WTC11 (cell line): ENCODE results near the gene PDLIM7. TPM values are rescaled to one million over a fixed set of nuclear protein-coding genes. Genes with fewer than 3 reads are reported as not detected.

Experiments used
- ATAC-seq: fragments of 200-7000 bp; cut with Tn5 transposase; 2 replicates; pipeline ENCODE4 v1.10.0; 2021; ENCODE audit warnings: mild to moderate bottlenecking, moderate library complexity
- CTCF ChIA-PET: fragments of 300-600 bp; sonication (Branson Sonifier 250); formaldehyde crosslinking; loops from one replicate; lab custom pipeline; 2021; ENCODE audit warnings: antibody characterized with exemption; lab: Charles Lee
- POLR2A ChIA-PET: fragments of 350-600 bp; sonication (Branson Sonifier 250); formaldehyde crosslinking; loops from one replicate; lab custom pipeline; 2021; ENCODE audit warnings: antibody characterized with exemption; lab: Charles Lee
- DNase-seq: peaks from one replicate; pipeline ENCODE4 v3.0.0; 2021; ENCODE audit warnings: low spot score
- H3K27ac Mint-ChIP-seq: 2 replicates; pipeline ENCODE4 v1.8.0; 2021; ENCODE audit warnings: mixed read lengths
- H3K27me3 Mint-ChIP-seq: 2 replicates; pipeline ENCODE4 v1.8.0; 2021; ENCODE audit warnings: low read depth, mild to moderate bottlenecking, moderate library complexity, mixed read lengths
- H3K36me3 Mint-ChIP-seq: 2 replicates; pipeline ENCODE4 v1.8.0; 2021; ENCODE audit warnings: mixed read lengths
- H3K4me1 Mint-ChIP-seq: 2 replicates; pipeline ENCODE4 v1.8.0; 2022; ENCODE audit warnings: mixed read lengths
- H3K4me3 Mint-ChIP-seq: 2 replicates; pipeline ENCODE4 v1.8.0; 2021; ENCODE audit warnings: mild to moderate bottlenecking, moderate library complexity, mixed read lengths
- H3K9me3 Mint-ChIP-seq: 2 replicates; pipeline ENCODE4 v1.8.0; 2021; ENCODE audit warnings: mixed read lengths
- CREM ChIP-seq: sonication (generic); formaldehyde crosslinking; IDR thresholded peaks from 2 replicates; pipeline ENCODE4 v1.8.1; 2022; ENCODE audit warnings: mild to moderate bottlenecking, missing genetic modification reagents, moderate library complexity
- EMX1 ChIP-seq: fragments of 250-450 bp; sonication (Bioruptor Pico); IDR thresholded peaks from 2 replicates; pipeline ENCODE4 v1.8.0; 2021; ENCODE audit warnings: mild to moderate bottlenecking
- FOXK1 ChIP-seq: sonication (generic); formaldehyde crosslinking; IDR thresholded peaks from 2 replicates; pipeline ENCODE4 v1.8.0; 2022; ENCODE audit warnings: mild to moderate bottlenecking, moderate library complexity, missing genetic modification reagents
- JUN ChIP-seq: sonication (generic); formaldehyde crosslinking; IDR thresholded peaks from 2 replicates; pipeline ENCODE4 v1.8.0; 2023; ENCODE audit warnings: mild to moderate bottlenecking, missing genetic modification reagents
- RELA ChIP-seq: sonication (generic); formaldehyde crosslinking; IDR thresholded peaks from 2 replicates; pipeline ENCODE4 v1.8.1; 2022; ENCODE audit warnings: missing genetic modification reagents, mild to moderate bottlenecking, borderline replicate concordance
- ZNF121 ChIP-seq: sonication (generic); formaldehyde crosslinking; IDR thresholded peaks from 2 replicates; pipeline ENCODE4 v1.8.0; 2023; ENCODE audit warnings: missing genetic modification reagents
- ZNF232 ChIP-seq: sonication (generic); formaldehyde crosslinking; IDR thresholded peaks from 2 replicates; pipeline ENCODE4 v1.8.0; 2022; ENCODE audit warnings: mild to moderate bottlenecking, missing genetic modification reagents
- total RNA-seq: library from RNA; stranded (reverse); gene quantifications from 3 replicates; pipeline ENCODE4 v1.2.3, GENCODE V29; 2021
- TF ChIP-seq, protein P1 (sequence below): fragments of 250-450 bp; sonication (Bioruptor Pico); IDR thresholded peaks from 2 replicates; pipeline ENCODE4 v1.9.0; 2021; ENCODE audit warnings: mild to moderate bottlenecking, borderline replicate concordance
- TF ChIP-seq, protein P2 (sequence below): fragments of 250-450 bp; sonication (Bioruptor Pico); IDR thresholded peaks from 2 replicates; pipeline ENCODE4 v2.1.2; 2022; ENCODE audit warnings: mild to moderate bottlenecking, moderate library complexity
- TF ChIP-seq, protein P3 (sequence below): sonication (generic); formaldehyde crosslinking; IDR thresholded peaks from 2 replicates; pipeline ENCODE4 v1.8.1; 2023; ENCODE audit warnings: mild to moderate bottlenecking, moderate library complexity, missing genetic modification reagents
- TF ChIP-seq, protein P4 (sequence below): sonication (generic); formaldehyde crosslinking; IDR thresholded peaks from 2 replicates; pipeline ENCODE4 v1.8.1; 2022; ENCODE audit warnings: low read depth, missing genetic modification reagents, borderline replicate concordance
- TF ChIP-seq, protein P5 (sequence below): sonication (generic); formaldehyde crosslinking; IDR thresholded peaks from 2 replicates; pipeline ENCODE4 v1.8.1; 2022; ENCODE audit warnings: missing genetic modification reagents, borderline replicate concordance
- TF ChIP-seq, protein P6 (sequence below): sonication (generic); formaldehyde crosslinking; IDR thresholded peaks from 2 replicates; pipeline ENCODE4 v1.8.1; 2022; ENCODE audit warnings: mild to moderate bottlenecking, moderate library complexity, missing genetic modification reagents
- TF ChIP-seq, protein P7 (sequence below): sonication (generic); formaldehyde crosslinking; IDR thresholded peaks from 2 replicates; pipeline ENCODE4 v1.8.1; 2023; ENCODE audit warnings: mild to moderate bottlenecking, missing genetic modification reagents

PDLIM7 gene
- total RNA-seq, 1 experiment from 2014 or later: 142 TPM

DNA sequence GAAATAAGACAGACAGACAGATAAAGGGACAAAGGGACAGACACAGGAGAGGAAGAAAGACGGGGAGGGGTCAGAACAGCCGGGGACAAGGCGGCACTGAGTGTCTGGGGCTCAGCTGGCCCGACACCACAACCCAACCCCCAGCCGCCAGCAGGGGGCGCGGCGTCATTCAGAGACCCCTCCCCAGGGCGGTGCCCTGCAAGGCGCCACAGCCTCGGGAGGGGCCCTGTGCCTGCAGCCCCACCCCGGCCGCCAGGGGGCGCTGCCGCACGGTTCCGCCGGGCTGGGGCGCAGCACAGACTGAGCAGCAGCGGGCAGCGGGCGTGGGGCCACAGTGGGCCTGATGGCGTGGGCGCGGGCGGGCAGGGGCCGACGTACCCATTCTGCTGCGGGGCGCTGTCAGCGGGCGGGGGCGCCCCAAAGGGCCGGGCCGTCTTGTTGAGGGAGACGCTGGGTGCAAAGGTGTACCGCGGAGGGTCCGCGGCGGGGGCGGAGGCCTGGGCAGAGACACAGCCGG is 5.9 kb downstream of the PDLIM7 start (continued):
- TF ChIP-seq, protein P1, sequence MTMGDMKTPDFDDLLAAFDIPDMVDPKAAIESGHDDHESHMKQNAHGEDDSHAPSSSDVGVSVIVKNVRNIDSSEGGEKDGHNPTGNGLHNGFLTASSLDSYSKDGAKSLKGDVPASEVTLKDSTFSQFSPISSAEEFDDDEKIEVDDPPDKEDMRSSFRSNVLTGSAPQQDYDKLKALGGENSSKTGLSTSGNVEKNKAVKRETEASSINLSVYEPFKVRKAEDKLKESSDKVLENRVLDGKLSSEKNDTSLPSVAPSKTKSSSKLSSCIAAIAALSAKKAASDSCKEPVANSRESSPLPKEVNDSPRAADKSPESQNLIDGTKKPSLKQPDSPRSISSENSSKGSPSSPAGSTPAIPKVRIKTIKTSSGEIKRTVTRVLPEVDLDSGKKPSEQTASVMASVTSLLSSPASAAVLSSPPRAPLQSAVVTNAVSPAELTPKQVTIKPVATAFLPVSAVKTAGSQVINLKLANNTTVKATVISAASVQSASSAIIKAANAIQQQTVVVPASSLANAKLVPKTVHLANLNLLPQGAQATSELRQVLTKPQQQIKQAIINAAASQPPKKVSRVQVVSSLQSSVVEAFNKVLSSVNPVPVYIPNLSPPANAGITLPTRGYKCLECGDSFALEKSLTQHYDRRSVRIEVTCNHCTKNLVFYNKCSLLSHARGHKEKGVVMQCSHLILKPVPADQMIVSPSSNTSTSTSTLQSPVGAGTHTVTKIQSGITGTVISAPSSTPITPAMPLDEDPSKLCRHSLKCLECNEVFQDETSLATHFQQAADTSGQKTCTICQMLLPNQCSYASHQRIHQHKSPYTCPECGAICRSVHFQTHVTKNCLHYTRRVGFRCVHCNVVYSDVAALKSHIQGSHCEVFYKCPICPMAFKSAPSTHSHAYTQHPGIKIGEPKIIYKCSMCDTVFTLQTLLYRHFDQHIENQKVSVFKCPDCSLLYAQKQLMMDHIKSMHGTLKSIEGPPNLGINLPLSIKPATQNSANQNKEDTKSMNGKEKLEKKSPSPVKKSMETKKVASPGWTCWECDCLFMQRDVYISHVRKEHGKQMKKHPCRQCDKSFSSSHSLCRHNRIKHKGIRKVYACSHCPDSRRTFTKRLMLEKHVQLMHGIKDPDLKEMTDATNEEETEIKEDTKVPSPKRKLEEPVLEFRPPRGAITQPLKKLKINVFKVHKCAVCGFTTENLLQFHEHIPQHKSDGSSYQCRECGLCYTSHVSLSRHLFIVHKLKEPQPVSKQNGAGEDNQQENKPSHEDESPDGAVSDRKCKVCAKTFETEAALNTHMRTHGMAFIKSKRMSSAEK (CRISPR knock-in tag): no peak
- TF ChIP-seq, protein P2, sequence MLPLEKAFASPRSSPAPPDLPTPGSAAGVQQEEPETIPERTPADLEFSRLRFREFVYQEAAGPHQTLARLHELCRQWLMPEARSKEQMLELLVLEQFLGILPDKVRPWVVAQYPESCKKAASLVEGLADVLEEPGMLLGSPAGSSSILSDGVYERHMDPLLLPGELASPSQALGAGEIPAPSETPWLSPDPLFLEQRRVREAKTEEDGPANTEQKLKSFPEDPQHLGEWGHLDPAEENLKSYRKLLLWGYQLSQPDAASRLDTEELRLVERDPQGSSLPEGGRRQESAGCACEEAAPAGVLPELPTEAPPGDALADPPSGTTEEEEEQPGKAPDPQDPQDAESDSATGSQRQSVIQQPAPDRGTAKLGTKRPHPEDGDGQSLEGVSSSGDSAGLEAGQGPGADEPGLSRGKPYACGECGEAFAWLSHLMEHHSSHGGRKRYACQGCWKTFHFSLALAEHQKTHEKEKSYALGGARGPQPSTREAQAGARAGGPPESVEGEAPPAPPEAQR (CRISPR knock-in tag): no peak
- TF ChIP-seq, protein P3, sequence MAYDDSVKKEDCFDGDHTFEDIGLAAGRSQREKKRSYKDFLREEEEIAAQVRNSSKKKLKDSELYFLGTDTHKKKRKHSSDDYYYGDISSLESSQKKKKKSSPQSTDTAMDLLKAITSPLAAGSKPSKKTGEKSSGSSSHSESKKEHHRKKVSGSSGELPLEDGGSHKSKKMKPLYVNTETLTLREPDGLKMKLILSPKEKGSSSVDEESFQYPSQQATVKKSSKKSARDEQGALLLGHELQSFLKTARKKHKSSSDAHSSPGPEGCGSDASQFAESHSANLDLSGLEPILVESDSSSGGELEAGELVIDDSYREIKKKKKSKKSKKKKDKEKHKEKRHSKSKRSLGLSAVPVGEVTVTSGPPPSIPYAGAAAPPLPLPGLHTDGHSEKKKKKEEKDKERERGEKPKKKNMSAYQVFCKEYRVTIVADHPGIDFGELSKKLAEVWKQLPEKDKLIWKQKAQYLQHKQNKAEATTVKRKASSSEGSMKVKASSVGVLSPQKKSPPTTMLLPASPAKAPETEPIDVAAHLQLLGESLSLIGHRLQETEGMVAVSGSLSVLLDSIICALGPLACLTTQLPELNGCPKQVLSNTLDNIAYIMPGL: peak; percentile 96
- TF ChIP-seq FOXK1 (peak; percentile 77), ZNF232 (no peak), JUN (no peak), CREM (CRISPR knock-in tag) (no peak)
- TF ChIP-seq, protein P4, sequence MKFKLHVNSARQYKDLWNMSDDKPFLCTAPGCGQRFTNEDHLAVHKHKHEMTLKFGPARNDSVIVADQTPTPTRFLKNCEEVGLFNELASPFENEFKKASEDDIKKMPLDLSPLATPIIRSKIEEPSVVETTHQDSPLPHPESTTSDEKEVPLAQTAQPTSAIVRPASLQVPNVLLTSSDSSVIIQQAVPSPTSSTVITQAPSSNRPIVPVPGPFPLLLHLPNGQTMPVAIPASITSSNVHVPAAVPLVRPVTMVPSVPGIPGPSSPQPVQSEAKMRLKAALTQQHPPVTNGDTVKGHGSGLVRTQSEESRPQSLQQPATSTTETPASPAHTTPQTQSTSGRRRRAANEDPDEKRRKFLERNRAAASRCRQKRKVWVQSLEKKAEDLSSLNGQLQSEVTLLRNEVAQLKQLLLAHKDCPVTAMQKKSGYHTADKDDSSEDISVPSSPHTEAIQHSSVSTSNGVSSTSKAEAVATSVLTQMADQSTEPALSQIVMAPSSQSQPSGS (CRISPR knock-in tag): no peak

DNA sequence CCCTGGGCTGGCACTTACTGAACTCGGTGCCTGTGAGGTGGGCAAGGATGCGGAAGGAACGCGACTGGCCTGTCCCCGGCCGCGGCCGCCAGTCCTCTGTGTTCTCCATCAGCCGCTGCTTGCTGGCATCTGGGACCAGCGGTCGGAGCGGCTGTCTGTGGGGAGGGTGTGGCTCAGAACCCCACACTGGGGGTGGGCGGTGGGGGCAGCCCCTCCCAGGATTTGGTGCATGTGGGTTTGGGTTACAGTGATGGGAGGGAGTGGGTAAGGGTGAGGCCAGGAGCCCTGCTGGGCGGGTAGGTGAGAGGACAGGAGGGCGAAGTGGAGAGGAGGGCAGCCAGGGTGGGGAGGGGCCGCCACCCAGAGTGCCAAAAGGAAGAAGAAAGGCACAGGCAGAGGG is 6.4 kb downstream of the PDLIM7 start:
- ChIA-PET CTCF (interaction anchor here (0.5 to 11.2 kb wide), 14 partner anchors 10 to 610 kb away, joined by 3 to 230 read pairs (median 5); partner anchors contain the start of gene DBN1), POLR2A (interaction anchor here (0.6 to 6.1 kb wide), 3 partner anchors 11 to 33 kb away, joined by 3 to 43 read pairs (median 4); no protein-coding TSS in a partner anchor)
- Mint-ChIP-seq H3K27me3 (no peaks in the 10 kb centered on the region), H3K9me3 (no peaks in the 10 kb centered on the region), H3K27ac (peak overlapping the region; percentile 65; the same call in 1 of the 2 replicates), H3K4me1 (peaks cover 23% of the 10 kb centered on the region), H3K4me3 (no peak overlapping the region), H3K36me3 (peaks cover 44% of the 10 kb centered on the region)
- no peak for TF ChIP-seq RELA
- DNase-seq: no peak
- ATAC-seq: no peak

DNA sequence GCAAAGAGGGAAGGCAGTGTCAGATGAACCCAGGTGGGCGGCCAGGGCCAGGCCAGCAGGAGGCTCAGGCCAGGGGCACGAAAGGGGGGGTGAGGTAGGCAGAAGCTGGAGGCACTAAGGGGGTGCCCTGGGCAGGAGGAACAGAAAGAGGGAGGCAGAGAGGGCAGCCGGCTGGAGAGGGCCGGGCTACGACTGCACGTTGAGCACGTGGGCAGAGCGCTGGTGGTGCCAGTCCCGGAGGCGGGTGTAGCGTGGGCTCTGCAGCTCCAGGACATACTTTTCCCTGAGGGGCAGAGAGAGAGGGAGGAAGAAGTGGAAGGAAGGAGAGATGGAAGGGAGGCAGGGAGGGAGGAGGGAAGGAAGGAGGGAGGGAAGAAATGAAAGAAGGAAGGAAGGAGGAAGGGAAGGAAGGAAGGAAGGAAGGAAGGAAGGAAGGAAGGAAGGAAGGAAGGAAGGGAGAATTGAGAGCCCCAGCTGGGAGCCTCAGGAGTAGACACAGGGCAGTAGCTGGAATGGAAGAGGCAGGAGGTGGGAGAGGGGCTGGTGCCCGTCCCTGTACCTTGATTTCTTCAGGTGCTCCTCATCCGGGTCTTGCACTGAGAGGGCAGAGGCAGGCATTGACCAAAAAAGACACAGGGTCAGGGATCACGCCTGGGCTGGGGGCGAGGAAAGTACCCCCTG is 7.0 kb downstream of the PDLIM7 start:
- H3K27me3 Mint-ChIP-seq: no peaks in the 10 kb centered on the region
- DNase-seq (no peak), ATAC-seq (no peak)
- no peak overlapping the region; the same call in 1 of the 2 replicates for H3K27ac Mint-ChIP-seq
- TF ChIP-seq, protein P2 (CRISPR knock-in tag): no peak
- no peak for TF ChIP-seq EMX1 (CRISPR knock-in tag)
- TF ChIP-seq ZNF121: no peak
- TF ChIP-seq, protein P5, sequence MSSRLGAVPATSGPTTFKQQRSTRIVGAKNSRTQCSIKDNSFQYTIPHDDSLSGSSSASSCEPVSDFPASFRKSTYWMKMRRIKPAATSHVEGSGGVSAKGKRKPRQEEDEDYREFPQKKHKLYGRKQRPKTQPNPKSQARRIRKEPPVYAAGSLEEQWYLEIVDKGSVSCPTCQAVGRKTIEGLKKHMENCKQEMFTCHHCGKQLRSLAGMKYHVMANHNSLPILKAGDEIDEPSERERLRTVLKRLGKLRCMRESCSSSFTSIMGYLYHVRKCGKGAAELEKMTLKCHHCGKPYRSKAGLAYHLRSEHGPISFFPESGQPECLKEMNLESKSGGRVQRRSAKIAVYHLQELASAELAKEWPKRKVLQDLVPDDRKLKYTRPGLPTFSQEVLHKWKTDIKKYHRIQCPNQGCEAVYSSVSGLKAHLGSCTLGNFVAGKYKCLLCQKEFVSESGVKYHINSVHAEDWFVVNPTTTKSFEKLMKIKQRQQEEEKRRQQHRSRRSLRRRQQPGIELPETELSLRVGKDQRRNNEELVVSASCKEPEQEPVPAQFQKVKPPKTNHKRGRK (CRISPR knock-in tag): 0 out of 2 replicates have a peak, but pooled peaks have one; percentile 66
- TF ChIP-seq, protein P6, sequence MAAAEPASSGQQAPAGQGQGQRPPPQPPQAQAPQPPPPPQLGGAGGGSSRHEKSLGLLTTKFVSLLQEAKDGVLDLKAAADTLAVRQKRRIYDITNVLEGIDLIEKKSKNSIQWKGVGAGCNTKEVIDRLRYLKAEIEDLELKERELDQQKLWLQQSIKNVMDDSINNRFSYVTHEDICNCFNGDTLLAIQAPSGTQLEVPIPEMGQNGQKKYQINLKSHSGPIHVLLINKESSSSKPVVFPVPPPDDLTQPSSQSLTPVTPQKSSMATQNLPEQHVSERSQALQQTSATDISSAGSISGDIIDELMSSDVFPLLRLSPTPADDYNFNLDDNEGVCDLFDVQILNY: no peak
- TF ChIP-seq, protein P7, sequence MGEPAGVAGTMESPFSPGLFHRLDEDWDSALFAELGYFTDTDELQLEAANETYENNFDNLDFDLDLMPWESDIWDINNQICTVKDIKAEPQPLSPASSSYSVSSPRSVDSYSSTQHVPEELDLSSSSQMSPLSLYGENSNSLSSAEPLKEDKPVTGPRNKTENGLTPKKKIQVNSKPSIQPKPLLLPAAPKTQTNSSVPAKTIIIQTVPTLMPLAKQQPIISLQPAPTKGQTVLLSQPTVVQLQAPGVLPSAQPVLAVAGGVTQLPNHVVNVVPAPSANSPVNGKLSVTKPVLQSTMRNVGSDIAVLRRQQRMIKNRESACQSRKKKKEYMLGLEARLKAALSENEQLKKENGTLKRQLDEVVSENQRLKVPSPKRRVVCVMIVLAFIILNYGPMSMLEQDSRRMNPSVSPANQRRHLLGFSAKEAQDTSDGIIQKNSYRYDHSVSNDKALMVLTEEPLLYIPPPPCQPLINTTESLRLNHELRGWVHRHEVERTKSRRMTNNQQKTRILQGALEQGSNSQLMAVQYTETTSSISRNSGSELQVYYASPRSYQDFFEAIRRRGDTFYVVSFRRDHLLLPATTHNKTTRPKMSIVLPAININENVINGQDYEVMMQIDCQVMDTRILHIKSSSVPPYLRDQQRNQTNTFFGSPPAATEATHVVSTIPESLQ (CRISPR knock-in tag): no peak
- H3K36me3 Mint-ChIP-seq: peaks cover 48% of the 10 kb centered on the region
- no peaks in the 10 kb centered on the region for H3K9me3 Mint-ChIP-seq
- no peak overlapping the region for H3K4me3 Mint-ChIP-seq
- POLR2A ChIA-PET: interaction anchor here (6.1 kb wide), 1 partner anchor 12 kb away, joined by 43 read pairs; no protein-coding TSS in a partner anchor
- CTCF ChIA-PET: interaction anchor here (0.6 to 11.2 kb wide), 7 partner anchors 11 to 87 kb away, joined by 3 to 230 read pairs (median 6); partner anchors contain the start of gene DBN1
- H3K4me1 Mint-ChIP-seq: peaks cover 18% of the 10 kb centered on the region
